Measurements from ENCODE around the gene TCP11. TPM values are rescaled to one million over a fixed set of nuclear protein-coding genes. Genes with fewer than 3 reads are reported as not detected.

Gene TCP11
- total RNA-seq, 2 donors from 2014 or later: not detected

GRCh38 chr6:35161266-35161665, 20.1 kb upstream of the TCP11 start:
- no peak for DNase-seq (ENCODE audit: low spot score)
- no peaks in the 10 kb centered on the region for H3K9me3 ChIP-seq
- H3K4me1 ChIP-seq: peaks cover 0 to 11% of the 10 kb centered on the region in 2 donors
- H3K27ac ChIP-seq: no peak overlapping the region
- H3K27me3 ChIP-seq: no peaks in the 10 kb centered on the region
- no peak overlapping the region for H3K4me3 ChIP-seq
- TF ChIP-seq, protein P1, sequence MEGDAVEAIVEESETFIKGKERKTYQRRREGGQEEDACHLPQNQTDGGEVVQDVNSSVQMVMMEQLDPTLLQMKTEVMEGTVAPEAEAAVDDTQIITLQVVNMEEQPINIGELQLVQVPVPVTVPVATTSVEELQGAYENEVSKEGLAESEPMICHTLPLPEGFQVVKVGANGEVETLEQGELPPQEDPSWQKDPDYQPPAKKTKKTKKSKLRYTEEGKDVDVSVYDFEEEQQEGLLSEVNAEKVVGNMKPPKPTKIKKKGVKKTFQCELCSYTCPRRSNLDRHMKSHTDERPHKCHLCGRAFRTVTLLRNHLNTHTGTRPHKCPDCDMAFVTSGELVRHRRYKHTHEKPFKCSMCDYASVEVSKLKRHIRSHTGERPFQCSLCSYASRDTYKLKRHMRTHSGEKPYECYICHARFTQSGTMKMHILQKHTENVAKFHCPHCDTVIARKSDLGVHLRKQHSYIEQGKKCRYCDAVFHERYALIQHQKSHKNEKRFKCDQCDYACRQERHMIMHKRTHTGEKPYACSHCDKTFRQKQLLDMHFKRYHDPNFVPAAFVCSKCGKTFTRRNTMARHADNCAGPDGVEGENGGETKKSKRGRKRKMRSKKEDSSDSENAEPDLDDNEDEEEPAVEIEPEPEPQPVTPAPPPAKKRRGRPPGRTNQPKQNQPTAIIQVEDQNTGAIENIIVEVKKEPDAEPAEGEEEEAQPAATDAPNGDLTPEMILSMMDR (IDR thresholded peaks at IDR 0.05): no peak
- H3K36me3 ChIP-seq: no peaks in the 10 kb centered on the region

DNA sequence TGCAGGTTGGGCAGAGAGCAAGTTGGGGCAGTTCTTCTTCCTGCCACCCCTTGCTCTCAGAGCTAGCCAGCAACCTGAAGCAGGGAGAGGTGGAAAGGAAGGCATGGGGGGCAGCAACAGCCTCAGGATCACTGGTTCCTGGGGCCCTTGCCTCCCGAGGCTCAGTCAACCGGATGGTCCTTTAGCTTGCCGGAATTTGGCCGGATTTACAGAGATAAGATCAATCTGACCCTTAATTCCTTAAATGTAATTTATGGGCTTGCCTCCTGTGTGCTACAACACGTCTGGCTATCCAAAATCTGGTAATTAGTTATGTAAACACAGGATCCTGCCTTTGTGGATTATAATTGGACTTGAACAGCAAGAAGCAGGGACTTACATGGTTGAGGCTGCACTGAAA, 19.5 kb upstream of the TCP11 start:
- H3K27ac ChIP-seq: no peak overlapping the region
- no peak for DNase-seq (ENCODE audit: low spot score)
- H3K27me3 ChIP-seq: no peaks in the 10 kb centered on the region
- H3K4me1 ChIP-seq: peaks cover 0 to 11% of the 10 kb centered on the region in 2 donors
- no peaks in the 10 kb centered on the region for H3K9me3 ChIP-seq
- TF ChIP-seq, protein P1 (IDR thresholded peaks at IDR 0.05): no peak
- no peak overlapping the region for H3K4me3 ChIP-seq
- no peaks in the 10 kb centered on the region for H3K36me3 ChIP-seq

DNA sequence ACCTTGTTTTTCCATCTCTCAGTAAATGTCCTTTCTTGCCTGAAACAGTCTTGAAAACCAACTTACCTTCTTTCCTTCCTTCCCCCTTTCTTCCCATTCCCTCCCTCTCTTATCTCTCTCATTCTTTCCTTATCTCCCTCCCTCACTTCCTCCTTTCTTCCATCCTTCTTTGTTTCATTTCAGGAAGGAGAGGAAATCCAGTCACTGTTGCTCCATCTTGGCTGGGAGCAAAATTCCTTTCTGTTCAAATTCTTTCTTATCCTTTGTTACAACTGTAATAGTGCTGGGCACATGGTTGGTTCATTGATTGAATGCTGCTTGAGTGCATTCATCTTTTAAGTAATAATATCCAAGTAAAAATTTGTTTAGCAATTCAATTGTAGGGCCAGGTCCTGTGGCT, 17.4 kb upstream of the TCP11 start:
- no peaks in the 10 kb centered on the region for H3K27me3 ChIP-seq
- H3K9me3 ChIP-seq: no peaks in the 10 kb centered on the region
- TF ChIP-seq, protein P1 (IDR thresholded peaks at IDR 0.05): no peak
- H3K4me1 ChIP-seq: peaks cover 0 to 11% of the 10 kb centered on the region in 2 donors
- no peak overlapping the region for H3K4me3 ChIP-seq
- H3K27ac ChIP-seq: no peak overlapping the region
- DNase-seq (ENCODE audit: low spot score): no peak
- H3K36me3 ChIP-seq: no peaks in the 10 kb centered on the region

DNA sequence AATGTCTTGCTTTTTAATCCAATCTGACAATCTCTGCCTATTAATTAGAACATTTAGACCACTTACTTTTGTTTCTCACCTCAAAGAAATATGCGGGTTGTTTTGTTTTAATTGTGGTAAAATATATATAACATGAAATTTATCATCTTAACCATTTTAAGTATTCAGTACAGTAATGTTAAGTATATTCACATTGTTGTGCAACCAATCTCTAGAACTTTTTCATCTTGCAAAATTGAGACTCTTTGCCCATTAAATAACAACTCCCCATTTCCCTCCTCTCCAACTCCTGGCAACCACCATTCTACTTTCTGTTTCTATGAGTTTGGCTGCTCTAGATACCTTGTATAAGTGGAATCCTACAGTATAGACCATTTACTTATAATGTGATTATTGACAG, 13.8 kb upstream of the TCP11 start:
- Histone ChIP-seq H3K4me3 (no peak overlapping the region), H3K9me3 (no peaks in the 10 kb centered on the region), H3K36me3 (no peaks in the 10 kb centered on the region), H3K4me1 (no peaks in the 10 kb centered on the region), H3K27ac (no peak overlapping the region), H3K27me3 (no peaks in the 10 kb centered on the region)
- no peak for DNase-seq (ENCODE audit: low spot score)
- TF ChIP-seq, protein P1 (IDR thresholded peaks at IDR 0.05): no peak

GRCh38 chr6:35154262-35154661, 13.1 kb upstream of the TCP11 start:
- no peaks in the 10 kb centered on the region for H3K36me3 ChIP-seq
- TF ChIP-seq, protein P1 (IDR thresholded peaks at IDR 0.05): no peak
- H3K9me3 ChIP-seq: no peaks in the 10 kb centered on the region
- no peaks in the 10 kb centered on the region for H3K4me1 ChIP-seq
- H3K27me3 ChIP-seq: no peaks in the 10 kb centered on the region
- no peak overlapping the region for H3K4me3 ChIP-seq
- H3K27ac ChIP-seq: no peak overlapping the region
- DNase-seq (ENCODE audit: low spot score): no peak

- Histone ChIP-seq H3K4me3 (no peak overlapping the region), H3K36me3 (no peaks in the 10 kb centered on the region), H3K27me3 (no peaks in the 10 kb centered on the region), H3K27ac (no peak overlapping the region), H3K4me1 (no peaks in the 10 kb centered on the region), H3K9me3 (no peaks in the 10 kb centered on the region)
- TF ChIP-seq, protein P1 (IDR thresholded peaks at IDR 0.05): no peak
- no peak for DNase-seq (ENCODE audit: low spot score)
Observed at GRCh38 chr6:35152067-35152707, 11.0 kb upstream of the TCP11 start.

Measured in right atrium auricular region (tissue), 2 donors.